Sigmoid colon (tissue), 7 donors: ENCODE results near the gene C1orf167. TPM values are rescaled to one million over a fixed set of nuclear protein-coding genes. Genes with fewer than 3 reads are reported as not detected.

Source experiments
- DNase-seq: peaks from one replicate; pipeline ENCODE4 v3.0.0-alpha.2; 2019
- H3K27ac ChIP-seq, 4 donors: fragments of 200-600 bp; sonication (generic); one replicate each; pipeline ENCODE4 v1.5.1; 2016 to 2019; ENCODE audit warnings: mild to moderate bottlenecking in 1 of 4
- H3K27me3 ChIP-seq, 3 donors: fragments of 200-600 bp; sonication (generic); one replicate each; pipeline ENCODE4 v1.5.1; 2019; ENCODE audit warnings: mild to moderate bottlenecking in 1 of 3
- H3K36me3 ChIP-seq, 4 donors: fragments of 200-600 bp; sonication (generic); one replicate each; pipeline ENCODE4 v1.5.1; 2016 to 2019
- H3K4me1 ChIP-seq, 4 donors: fragments of 200-600 bp; sonication (generic); one replicate each; pipeline ENCODE4 v1.5.1; 2017 to 2019
- H3K4me3 ChIP-seq, 4 donors: fragments of 200-600 bp; sonication (generic); one replicate each; pipeline ENCODE4 v1.5.1; 2017 to 2019; ENCODE audit warnings: mild to moderate bottlenecking in 2 of 4, moderate library complexity in 1 of 4
- H3K9me3 ChIP-seq, 4 donors: fragments of 200-600 bp in 3 of 4; sonication (generic) in 3 of 4; one replicate each; pipeline versions ENCODE4 v1.5.1 to v1.6.1; 2013 to 2019
- EP300 ChIP-seq, 4 donors: sonication (generic); formaldehyde crosslinking; IDR thresholded peaks; one replicate each; pipeline ENCODE4 v1.6.1; 2017; ENCODE audit warnings: antibody characterized with exemption in 4 of 4
- POLR2A ChIP-seq, 2 donors: fragments of 450-650 bp; IDR thresholded peaks; one replicate each; pipeline ENCODE4 v1.6.1; 2016; ENCODE audit warnings: antibody characterized with exemption in 2 of 2, mild to moderate bottlenecking in 2 of 2, moderate library complexity in 2 of 2
- POLR2AphosphoS5 ChIP-seq, 4 donors: sonication (generic); formaldehyde crosslinking; IDR thresholded peaks; one replicate each; pipeline ENCODE4 v1.6.1; 2017; ENCODE audit warnings: antibody characterized with exemption in 4 of 4
- WGBS, 2 donors: extraction: QIAGEN DNeasy Blood & Tissue Kit; methylation state at CpG; one replicate each; pipeline ENCODE4 v1.1.7; 2013; 5-methylcytosine and 5-hydroxymethylcytosine counted together
- intact Hi-C: fragments of 100-400 bp; cut with DNase I; formaldehyde crosslinking; loops from one replicate; pipeline ENCODE4 v1.15.1; 2023
- polyA plus RNA-seq, 3 donors: library from polyadenylated mRNA; stranded (reverse); fragments of 200-250 nt; gene quantifications; one replicate each; pipeline ENCODE4 v1.2.3, GENCODE V29; 2013
- total RNA-seq, 4 donors: library from RNA; depleted of rRNA; stranded (reverse); fragments of >200 nt; gene quantifications; one replicate each; pipeline ENCODE4 v1.1.0, GENCODE V29; 2016
- TF ChIP-seq, protein P1 (sequence below), 4 experiments: fragments of 450-650 bp in 3 of 4; fragments of 200-600 bp in 1 of 4; IDR thresholded peaks; one replicate each; pipeline ENCODE4 v1.5.1; 2016 to 2019; ENCODE audit warnings: antibody characterized with exemption in 4 of 4, mild to moderate bottlenecking in 3 of 4, moderate library complexity in 2 of 4
- donor health status: healthy with polysubstance abuse.
- donor health status: Bipolar disorder and iron deficiency.
- donor health status: healthy.

The C1orf167 gene
- total and polyA plus RNA-seq, 7 donors: 0.66 to 2.4 (median 1.7) TPM; not detected in 1

DNA sequence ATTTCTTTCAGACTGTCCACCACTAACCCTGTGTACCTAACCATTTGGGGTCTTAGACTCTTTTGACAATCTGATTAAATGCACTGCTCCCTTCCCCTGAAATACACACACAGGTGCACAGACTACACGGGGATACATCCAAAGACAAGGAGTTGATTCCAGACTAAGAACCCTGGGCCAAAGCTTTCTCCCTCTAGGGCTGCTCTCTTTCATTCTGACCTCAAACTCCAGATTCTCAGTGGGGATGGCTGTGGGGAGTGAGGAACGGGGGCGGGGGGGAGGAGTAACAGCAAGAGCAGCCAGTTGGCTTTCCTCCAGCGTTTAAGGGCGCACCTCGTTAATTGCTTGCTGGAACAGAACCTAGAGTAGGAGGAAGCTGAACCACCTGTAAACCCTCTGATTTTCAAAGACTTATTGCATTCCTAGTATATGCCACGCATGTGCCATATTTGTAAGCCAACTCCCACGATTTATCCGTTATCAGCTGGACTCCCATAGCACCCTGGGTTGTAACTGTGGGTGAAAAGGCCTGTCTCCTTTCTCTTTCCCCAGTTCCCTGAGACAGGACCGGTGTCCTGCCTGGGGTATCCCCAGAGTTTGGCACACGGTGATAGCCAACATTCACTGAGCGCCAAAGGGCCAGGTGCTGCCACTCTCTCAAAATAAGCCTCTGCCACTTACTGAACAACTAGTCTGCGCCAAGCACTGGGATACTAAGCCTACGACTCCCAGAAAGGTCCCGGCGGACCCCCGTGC lies 42.9 kb downstream of the C1orf167 start:
- 3 to 7% methylated on average over 17 of the region's 17 CpGs for WGBS, 2 donors
- Histone ChIP-seq H3K4me3 (peak overlapping the region; percentile 77 to 90 (median 80)), H3K9me3 (no peaks in the 10 kb centered on the region), H3K27me3 (no peaks in the 10 kb centered on the region), H3K36me3 (peaks cover 9 to 36% (median 11%) of the 10 kb centered on the region in 4 donors), H3K27ac (peak overlapping the region; percentile 95 to 99 (median 97)), H3K4me1 (peaks cover 0 to 61% (median 60%) of the 10 kb centered on the region in 4 donors)
- intact Hi-C loops: loop anchor here (5.0 to 10.0 kb wide), 2 partner anchors 153 to 530 kb away; partner anchors contain the start of genes FBXO2, FBXO44 and UBIAD1
- no peak for TF ChIP-seq EP300 (IDR thresholded peaks at IDR 0.05)
- TF ChIP-seq POLR2AphosphoS5 (IDR thresholded peaks at IDR 0.05): peak in 1 of 4 donors; percentile 4
- DNase-seq: peak; percentile 85

GRCh38 chr1:11805422-11806306 lies 43.7 kb downstream of the C1orf167 start, which contains the start of the genes CLCN6 and MTHFR:
Gene CLCN6, plus strand, starts transcription at chr1:11806191. Its CDS starts 72 bp downstream, at chr1:11806263.
Gene MTHFR, minus strand, starts transcription at chr1:11805964. Its CDS starts 2,848 bp downstream, at chr1:11803116.
- peaks cover 0 to 61% (median 60%) of the 10 kb centered on the region in 4 donors for H3K4me1 ChIP-seq

GRCh38 chr1:11806307-11806936 lies 44.4 kb downstream of the C1orf167 start:
- Histone ChIP-seq H3K27ac (peak overlapping the region; percentile 95 to 99 (median 97)), H3K9me3 (no peaks in the 10 kb centered on the region), H3K4me3 (peak overlapping the region; percentile 77 to 90 (median 80)), H3K27me3 (no peaks in the 10 kb centered on the region), H3K36me3 (peaks cover 0 to 36% (median 7%) of the 10 kb centered on the region in 4 donors), H3K4me1 (peaks cover 0 to 61% (median 59%) of the 10 kb centered on the region in 4 donors)
- intact Hi-C loops: loop anchor here (10.0 kb wide), 1 partner anchor 532 kb away; the partner anchor contains the start of gene UBIAD1
- TF ChIP-seq, protein P1, sequence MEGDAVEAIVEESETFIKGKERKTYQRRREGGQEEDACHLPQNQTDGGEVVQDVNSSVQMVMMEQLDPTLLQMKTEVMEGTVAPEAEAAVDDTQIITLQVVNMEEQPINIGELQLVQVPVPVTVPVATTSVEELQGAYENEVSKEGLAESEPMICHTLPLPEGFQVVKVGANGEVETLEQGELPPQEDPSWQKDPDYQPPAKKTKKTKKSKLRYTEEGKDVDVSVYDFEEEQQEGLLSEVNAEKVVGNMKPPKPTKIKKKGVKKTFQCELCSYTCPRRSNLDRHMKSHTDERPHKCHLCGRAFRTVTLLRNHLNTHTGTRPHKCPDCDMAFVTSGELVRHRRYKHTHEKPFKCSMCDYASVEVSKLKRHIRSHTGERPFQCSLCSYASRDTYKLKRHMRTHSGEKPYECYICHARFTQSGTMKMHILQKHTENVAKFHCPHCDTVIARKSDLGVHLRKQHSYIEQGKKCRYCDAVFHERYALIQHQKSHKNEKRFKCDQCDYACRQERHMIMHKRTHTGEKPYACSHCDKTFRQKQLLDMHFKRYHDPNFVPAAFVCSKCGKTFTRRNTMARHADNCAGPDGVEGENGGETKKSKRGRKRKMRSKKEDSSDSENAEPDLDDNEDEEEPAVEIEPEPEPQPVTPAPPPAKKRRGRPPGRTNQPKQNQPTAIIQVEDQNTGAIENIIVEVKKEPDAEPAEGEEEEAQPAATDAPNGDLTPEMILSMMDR (IDR thresholded peaks at IDR 0.05): no peak
- peak in 1 of 2 donors; percentile 28 for TF ChIP-seq POLR2A (IDR thresholded peaks at IDR 0.05)
- TF ChIP-seq EP300 (IDR thresholded peaks at IDR 0.05): no peak
- peak in 1 of 4 donors; percentile 18 for TF ChIP-seq POLR2AphosphoS5 (IDR thresholded peaks at IDR 0.05)
- 1 to 2% methylated on average over 20 of the region's 20 CpGs for WGBS, 2 donors
- peak; percentile 69 for DNase-seq

More at GRCh38 chr1:11805422-11806306, 43.7 kb downstream of the C1orf167 start, which contains the start of the genes CLCN6 and MTHFR:
- Histone ChIP-seq H3K36me3 (peaks cover under 1 to 36% (median 10%) of the 10 kb centered on the region in 4 donors), H3K27ac (peak within 1 kb of the TSS; percentile 95 to 99 (median 97)), H3K27me3 (no peaks in the 10 kb centered on the region), H3K4me3 (peak within 1 kb of the TSS; percentile 77 to 90 (median 80)), H3K9me3 (no peaks in the 10 kb centered on the region)
- TF ChIP-seq POLR2AphosphoS5 (IDR thresholded peaks at IDR 0.05) (peak; percentile 98 to 99 (median 98)), EP300 (IDR thresholded peaks at IDR 0.05) (peak in 2 of 4 donors; percentile 34 to 96), POLR2A (IDR thresholded peaks at IDR 0.05) (peak; percentile 92 to 98)
- TF ChIP-seq, protein P1 (IDR thresholded peaks at IDR 0.05): no peak
- DNase-seq: peak; percentile 100
- WGBS, 2 donors: 0 to 1% methylated on average over 72 of the region's 72 CpGs
- intact Hi-C loops: loop anchor here (10.0 kb wide), 1 partner anchor 531 kb away; the partner anchor contains the start of gene UBIAD1

- Histone ChIP-seq H3K4me3 (peak overlapping the region; percentile 77 to 90 (median 80)), H3K27ac (peak overlapping the region; percentile 95 to 99 (median 97)), H3K9me3 (no peaks in the 10 kb centered on the region), H3K4me1 (peaks cover 0 to 57% (median 52%) of the 10 kb centered on the region in 4 donors), H3K36me3 (peaks cover 0 to 43% (median 7%) of the 10 kb centered on the region in 4 donors), H3K27me3 (no peaks in the 10 kb centered on the region)
- TF ChIP-seq, protein P1 (IDR thresholded peaks at IDR 0.05): no peak
- no peak for TF ChIP-seq EP300 (IDR thresholded peaks at IDR 0.05)
- no peak for TF ChIP-seq POLR2A (IDR thresholded peaks at IDR 0.05)
- no peak for TF ChIP-seq POLR2AphosphoS5 (IDR thresholded peaks at IDR 0.05)
- peak; percentile 5 for DNase-seq
- 16 to 49% methylated on average over 2 of the region's 2 CpGs for WGBS, 2 donors
- intact Hi-C loops: loop anchor here (10.0 kb wide), 1 partner anchor 532 kb away; the partner anchor contains the start of gene UBIAD1
These were observed 45.1 kb downstream of the C1orf167 start for GRCh38 chr1:11807133-11807532.
